CD4-positive, alpha-beta memory T cell (primary cell): ENCODE data around the gene MRGPRX4. TPM values are rescaled to one million over a fixed set of nuclear protein-coding genes. Genes with fewer than 3 reads are reported as not detected.

Experiments used
- CTCF ChIA-PET: fragments of 350-600 bp; sonication (Branson Sonifier 250); formaldehyde crosslinking; loops from one replicate; lab custom pipeline; 2021; ENCODE audit warnings: inconsistent platforms; ENCODE audit not compliant: partially characterized antibody; lab: Charles Lee
- POLR2A ChIA-PET: fragments of 350-600 bp; sonication (Branson Sonifier 250); formaldehyde crosslinking; loops from one replicate; lab custom pipeline; 2021; ENCODE audit not compliant: partially characterized antibody; lab: Charles Lee
- DNase-seq, 5 donors: peaks; one replicate each; pipeline versions ENCODE4 v3.0.0 to v3.0.0-alpha.2; 2020 to 2022; ENCODE audit warnings: mixed read lengths in 1 of 5
- H3K27ac ChIP-seq: one replicate; pipeline ENCODE4 v1.7.0; 2013; ENCODE audit warnings: low read depth, low read length
- H3K27me3 ChIP-seq: 2 replicates; pipeline ENCODE4 v1.7.0; 2013; ENCODE audit warnings: mild to moderate bottlenecking, low read length, moderate library complexity; ENCODE audit not compliant: insufficient read depth
- H3K36me3 ChIP-seq: 2 replicates; pipeline ENCODE4 v1.7.0; 2013; ENCODE audit warnings: mild to moderate bottlenecking, low read length, moderate library complexity; ENCODE audit not compliant: insufficient read depth
- H3K4me1 ChIP-seq: 2 replicates; pipeline ENCODE4 v1.7.0; 2013; ENCODE audit warnings: mild to moderate bottlenecking, low read length, moderate library complexity; ENCODE audit not compliant: insufficient read depth
- H3K4me3 ChIP-seq, 2 donors: one replicate each; pipeline ENCODE4 v1.7.0; 2013; ENCODE audit warnings: low read length in 2 of 2, mild to moderate bottlenecking in 1 of 2
- H3K9me3 ChIP-seq, 2 donors: one replicate each; pipeline ENCODE4 v1.7.0; 2013; ENCODE audit warnings: low read length in 2 of 2, control low read depth in 1 of 2; ENCODE audit not compliant: control insufficient read depth in 1 of 2
- H3K27ac Mint-ChIP-seq, 7 donors: one replicate each; pipeline ENCODE4 v1.8.0; 2020 to 2021; ENCODE audit warnings: mixed read lengths in 7 of 7, mild to moderate bottlenecking in 6 of 7, inconsistent platforms in 3 of 7, moderate library complexity in 3 of 7
- H3K27me3 Mint-ChIP-seq, 2 donors: one replicate each; pipeline ENCODE4 v1.8.0; 2020 to 2021; ENCODE audit warnings: mixed read lengths in 2 of 2
- H3K36me3 Mint-ChIP-seq, 2 donors: one replicate each; pipeline ENCODE4 v1.8.0; 2020 to 2021; ENCODE audit warnings: mixed read lengths in 2 of 2, inconsistent platforms in 1 of 2, mild to moderate bottlenecking in 1 of 2
- H3K4me1 Mint-ChIP-seq, 4 donors: one replicate each; pipeline ENCODE4 v1.8.0; 2020 to 2021; ENCODE audit warnings: mixed read lengths in 4 of 4, mild to moderate bottlenecking in 1 of 4
- H3K4me3 Mint-ChIP-seq, 8 donors: one replicate each; pipeline ENCODE4 v1.8.0; 2020 to 2021; ENCODE audit warnings: mixed read lengths in 8 of 8, mild to moderate bottlenecking in 7 of 8, moderate library complexity in 6 of 8, inconsistent platforms in 3 of 8
- H3K9me3 Mint-ChIP-seq, 8 donors: one replicate each; pipeline ENCODE4 v1.8.0; 2020 to 2021; ENCODE audit warnings: mixed read lengths in 8 of 8, mild to moderate bottlenecking in 5 of 8, inconsistent platforms in 3 of 8, moderate library complexity in 1 of 8
- intact Hi-C: fragments of 100-400 bp; cut with micrococcal nuclease; formaldehyde crosslinking; loops from one replicate; pipeline ENCODE4 v1.15.1; 2023
- polyA plus RNA-seq, 2 donors: library from polyadenylated mRNA; unstranded; fragments of 300-500 nt; fragmentation: Illumina TruSeq; gene quantifications; one replicate each; pipeline ENCODE4 v1.2.3, GENCODE V29; 2021
- total RNA-seq, 2 experiments: library from RNA; stranded (reverse); gene quantifications; one replicate each; pipeline ENCODE4 v1.2.3, GENCODE V29; 2021

MRGPRX4 gene
- total and polyA plus RNA-seq, 4 experiments from 2014 or later, result not detected

- peaks cover 0 to 2% (median 0%) of the 10 kb centered on the region in 8 donors for H3K9me3 Mint-ChIP-seq
- ChIA-PET POLR2A (no interaction called here), CTCF (no interaction called here)
- peaks cover 13 to 22% of the 10 kb centered on the region in 2 donors for H3K27me3 Mint-ChIP-seq
- no peak overlapping the region for H3K4me3 Mint-ChIP-seq
- Histone ChIP-seq H3K27ac (no peak overlapping the region), H3K9me3 (no peaks in the 10 kb centered on the region), H3K4me1 (no peaks in the 10 kb centered on the region), H3K36me3 (no peaks in the 10 kb centered on the region), H3K4me3 (no peak overlapping the region), H3K27me3 (peaks cover 4% of the 10 kb centered on the region)
- intact Hi-C loops, result no loop called here
- H3K36me3 Mint-ChIP-seq, result no peaks in the 10 kb centered on the region
- H3K27ac Mint-ChIP-seq, result no peak overlapping the region
- H3K4me1 Mint-ChIP-seq, result peaks cover 0 to 8% (median 6%) of the 10 kb centered on the region in 4 donors
- DNase-seq, result no peak
Measured at GRCh38 chr11:18145025-18145424, 27.6 kb upstream of the MRGPRX4 start.

- no peaks in the 10 kb centered on the region for H3K36me3 ChIP-seq
- DNase-seq, result no peak
- Mint-ChIP-seq H3K27ac (no peak overlapping the region), H3K4me1 (peaks cover 0 to 8% (median 6%) of the 10 kb centered on the region in 4 donors), H3K4me3 (no peak overlapping the region), H3K27me3 (peaks cover 11 to 22% of the 10 kb centered on the region in 2 donors), H3K36me3 (no peaks in the 10 kb centered on the region), H3K9me3 (peaks cover 0 to 2% (median 0%) of the 10 kb centered on the region in 8 donors)
- no peaks in the 10 kb centered on the region for H3K4me1 ChIP-seq
- no peak overlapping the region for H3K4me3 ChIP-seq
- no peak overlapping the region for H3K27ac ChIP-seq
- CTCF ChIA-PET, result interaction anchor here (0.6 kb wide), 1 partner anchor 129 kb away, joined by 3 read pairs; no protein-coding TSS in a partner anchor
- peaks cover 4% of the 10 kb centered on the region for H3K27me3 ChIP-seq
- H3K9me3 ChIP-seq, result no peaks in the 10 kb centered on the region
- POLR2A ChIA-PET, result no interaction called here
- intact Hi-C loops, result no loop called here
Measured at GRCh38 chr11:18145837-18146236, 26.8 kb upstream of the MRGPRX4 start.

DNA sequence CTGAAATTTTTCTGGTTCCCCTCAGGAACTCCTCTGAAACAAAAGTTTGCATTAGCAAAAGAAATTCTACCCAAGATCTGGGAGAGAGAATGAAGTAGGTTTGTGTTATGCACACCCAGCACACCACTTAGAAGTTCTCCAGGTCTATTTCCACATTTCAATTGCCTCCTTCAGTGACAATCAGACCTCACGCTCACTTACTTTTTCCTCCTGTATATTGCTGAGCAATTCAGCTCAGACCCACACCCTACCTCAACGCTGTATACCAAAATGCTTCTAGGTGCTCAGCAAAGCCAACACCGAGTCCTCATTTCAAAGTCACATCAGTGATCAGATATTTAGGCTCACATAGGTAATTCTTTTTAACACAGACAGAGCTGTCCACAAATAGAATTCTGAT, 21.1 kb upstream of the MRGPRX4 start:
- H3K4me1 ChIP-seq, result no peaks in the 10 kb centered on the region
- H3K27ac ChIP-seq, result no peak overlapping the region
- peaks cover 14 to 23% of the 10 kb centered on the region in 2 donors for H3K27me3 Mint-ChIP-seq
- DNase-seq, result no peak
- peaks cover 4% of the 10 kb centered on the region for H3K27me3 ChIP-seq
- CTCF ChIA-PET, result no interaction called here
- POLR2A ChIA-PET, result no interaction called here
- no peak overlapping the region for H3K4me3 Mint-ChIP-seq
- H3K9me3 Mint-ChIP-seq, result peaks cover 0 to 5% (median 2%) of the 10 kb centered on the region in 8 donors
- no peak overlapping the region for H3K4me3 ChIP-seq
- intact Hi-C loops, result no loop called here
- H3K36me3 ChIP-seq, result no peaks in the 10 kb centered on the region
- H3K4me1 Mint-ChIP-seq, result no peaks in the 10 kb centered on the region
- H3K36me3 Mint-ChIP-seq, result no peaks in the 10 kb centered on the region
- H3K9me3 ChIP-seq, result no peaks in the 10 kb centered on the region
- H3K27ac Mint-ChIP-seq, result no peak overlapping the region

- ChIA-PET CTCF (no interaction called here), POLR2A (no interaction called here)
- H3K9me3 ChIP-seq, result no peaks in the 10 kb centered on the region
- H3K9me3 Mint-ChIP-seq, result peaks cover 0 to 9% (median 2%) of the 10 kb centered on the region in 8 donors
- H3K36me3 Mint-ChIP-seq, result no peaks in the 10 kb centered on the region
- no peaks in the 10 kb centered on the region for H3K4me1 ChIP-seq
- no peaks in the 10 kb centered on the region for H3K36me3 ChIP-seq
- intact Hi-C loops, result no loop called here
- DNase-seq, result no peak
- no peak overlapping the region for H3K4me3 ChIP-seq
- peaks cover 7 to 13% of the 10 kb centered on the region in 2 donors for H3K27me3 Mint-ChIP-seq
- peaks cover 0 to 4% (median 2%) of the 10 kb centered on the region in 4 donors for H3K4me1 Mint-ChIP-seq
- H3K27ac ChIP-seq, result no peak overlapping the region
- H3K4me3 Mint-ChIP-seq, result no peak overlapping the region
- H3K27ac Mint-ChIP-seq, result no peak overlapping the region
- H3K27me3 ChIP-seq, result no peaks in the 10 kb centered on the region
Measured at GRCh38 chr11:18168372-18168771, 4.3 kb upstream of the MRGPRX4 start.

- DNase-seq, result peak in 1 of 5 donors; percentile 1
- Histone ChIP-seq H3K9me3 (no peaks in the 10 kb centered on the region), H3K4me3 (no peak overlapping the region), H3K36me3 (no peaks in the 10 kb centered on the region), H3K4me1 (no peaks in the 10 kb centered on the region), H3K27ac (no peak overlapping the region), H3K27me3 (no peaks in the 10 kb centered on the region)
- Mint-ChIP-seq H3K27me3 (peaks cover 11 to 15% of the 10 kb centered on the region in 2 donors), H3K4me1 (no peaks in the 10 kb centered on the region), H3K36me3 (no peaks in the 10 kb centered on the region), H3K9me3 (peaks cover 0 to 8% (median 2%) of the 10 kb centered on the region in 8 donors), H3K4me3 (no peak overlapping the region), H3K27ac (no peak overlapping the region)
- ChIA-PET CTCF (no interaction called here), POLR2A (no interaction called here)
- intact Hi-C loops, result loop anchor here (1.0 kb wide), 1 partner anchor 593 kb away; no protein-coding TSS in a partner anchor
Measured at GRCh38 chr11:18171377-18172000, 1.1 kb upstream of the MRGPRX4 start.

DNA sequence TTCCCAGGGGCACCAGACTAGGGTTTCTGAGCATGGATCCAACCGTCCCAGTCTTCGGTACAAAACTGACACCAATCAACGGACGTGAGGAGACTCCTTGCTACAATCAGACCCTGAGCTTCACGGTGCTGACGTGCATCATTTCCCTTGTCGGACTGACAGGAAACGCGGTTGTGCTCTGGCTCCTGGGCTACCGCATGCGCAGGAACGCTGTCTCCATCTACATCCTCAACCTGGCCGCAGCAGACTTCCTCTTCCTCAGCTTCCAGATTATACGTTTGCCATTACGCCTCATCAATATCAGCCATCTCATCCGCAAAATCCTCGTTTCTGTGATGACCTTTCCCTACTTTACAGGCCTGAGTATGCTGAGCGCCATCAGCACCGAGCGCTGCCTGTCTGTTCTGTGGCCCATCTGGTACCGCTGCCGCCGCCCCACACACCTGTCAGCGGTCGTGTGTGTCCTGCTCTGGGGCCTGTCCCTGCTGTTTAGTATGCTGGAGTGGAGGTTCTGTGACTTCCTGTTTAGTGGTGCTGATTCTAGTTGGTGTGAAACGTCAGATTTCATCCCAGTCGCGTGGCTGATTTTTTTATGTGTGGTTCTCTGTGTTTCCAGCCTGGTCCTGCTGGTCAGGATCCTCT, 709 bp downstream of the MRGPRX4 start:
- Histone ChIP-seq H3K9me3 (no peaks in the 10 kb centered on the region), H3K4me3 (no peak overlapping the region), H3K27me3 (peaks cover 4% of the 10 kb centered on the region), H3K4me1 (no peaks in the 10 kb centered on the region), H3K27ac (no peak overlapping the region), H3K36me3 (no peaks in the 10 kb centered on the region)
- no peak overlapping the region for H3K27ac Mint-ChIP-seq
- CTCF ChIA-PET, result no interaction called here
- intact Hi-C loops, result no loop called here
- no peak for DNase-seq
- H3K36me3 Mint-ChIP-seq, result no peaks in the 10 kb centered on the region
- no peaks in the 10 kb centered on the region for H3K4me1 Mint-ChIP-seq
- H3K27me3 Mint-ChIP-seq, result peaks cover 10 to 21% of the 10 kb centered on the region in 2 donors
- H3K9me3 Mint-ChIP-seq, result no peaks in the 10 kb centered on the region
- H3K4me3 Mint-ChIP-seq, result no peak overlapping the region
- POLR2A ChIA-PET, result no interaction called here

DNA sequence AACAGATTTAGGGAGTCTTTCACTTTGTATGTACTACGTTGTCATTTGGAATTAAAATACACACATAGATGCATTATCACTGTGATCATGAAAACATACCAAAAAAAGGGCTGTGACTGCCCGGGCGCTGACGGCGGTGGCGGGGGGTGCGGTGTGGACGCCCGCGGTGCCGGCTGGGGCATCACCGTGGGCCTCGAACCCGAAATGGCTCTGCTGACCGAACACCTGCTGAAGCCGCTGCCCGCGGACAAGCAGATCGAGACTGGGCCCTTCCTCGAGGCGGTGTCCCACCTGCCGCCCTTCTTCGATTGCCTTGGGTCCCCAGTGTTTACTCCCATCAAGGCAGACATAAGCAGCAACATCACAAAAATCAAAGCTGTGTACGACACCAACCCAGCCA, 16.2 kb downstream of the MRGPRX4 start:
- H3K27ac ChIP-seq, result no peak overlapping the region
- CTCF ChIA-PET, result interaction anchor here (1.2 kb wide), 1 partner anchor 15 kb away, joined by 3 read pairs; no protein-coding TSS in a partner anchor
- DNase-seq, result no peak
- Mint-ChIP-seq H3K27me3 (peaks cover 17 to 18% of the 10 kb centered on the region in 2 donors), H3K4me1 (no peaks in the 10 kb centered on the region), H3K36me3 (no peaks in the 10 kb centered on the region), H3K4me3 (no peak overlapping the region), H3K9me3 (peaks cover 0 to 4% (median 0%) of the 10 kb centered on the region in 8 donors), H3K27ac (no peak overlapping the region)
- intact Hi-C loops, result no loop called here
- no peaks in the 10 kb centered on the region for H3K36me3 ChIP-seq
- no peak overlapping the region for H3K4me3 ChIP-seq
- POLR2A ChIA-PET, result no interaction called here
- H3K9me3 ChIP-seq, result no peaks in the 10 kb centered on the region
- no peaks in the 10 kb centered on the region for H3K4me1 ChIP-seq
- H3K27me3 ChIP-seq, result no peaks in the 10 kb centered on the region
